HepG2 (cell line): ENCODE results near the gene PNRC1. TPM values are rescaled to one million over a fixed set of nuclear protein-coding genes. Genes with fewer than 3 reads are reported as not detected.

Experiments
- FOXC1 ChIP-seq: sonication (generic); formaldehyde crosslinking; IDR thresholded peaks from 2 replicates; pipeline ENCODE4 v1.8.0; 2022; ENCODE audit warnings: mild to moderate bottlenecking, missing genetic modification reagents, borderline replicate concordance
- FOXJ3 ChIP-seq: sonication (generic); formaldehyde crosslinking; IDR thresholded peaks from 2 replicates; pipeline ENCODE4 v1.4.0; 2020; ENCODE audit warnings: missing genetic modification reagents, mild to moderate bottlenecking, borderline replicate concordance
- KLF13 ChIP-seq: sonication (generic); formaldehyde crosslinking; IDR thresholded peaks from 2 replicates; pipeline ENCODE4 v1.4.0; 2020; ENCODE audit warnings: mild to moderate bottlenecking, missing genetic modification reagents
- NR2F2 ChIP-seq: IDR thresholded peaks from 2 replicates; pipeline ENCODE4 v1.6.1; 2012; ENCODE audit warnings: low read depth, inconsistent platforms, borderline replicate concordance
- PHB2 ChIP-seq: fragments of 450-650 bp; IDR thresholded peaks from 2 replicates; pipeline ENCODE4 v1.6.1; 2018; ENCODE audit not compliant: partially characterized antibody
- POLR2A ChIP-seq, 2 experiments: IDR thresholded peaks; 2 replicates each; pipeline ENCODE4 v1.6.1; 2011; ENCODE audit warnings: low read depth in 2 of 2, low read length in 2 of 2, mild to moderate bottlenecking in 1 of 2, moderate library complexity in 1 of 2; ENCODE audit not compliant: insufficient read depth in 1 of 2
- WIZ ChIP-seq: sonication (generic); formaldehyde crosslinking; IDR thresholded peaks from 2 replicates; pipeline ENCODE4 v1.5.1; 2020; ENCODE audit warnings: mild to moderate bottlenecking, missing genetic modification reagents
- ZMAT3 ChIP-seq: sonication (generic); formaldehyde crosslinking; conservative IDR thresholded peaks from 2 replicates; pipeline ENCODE4 v1.7.0; 2021; ENCODE audit warnings: missing genetic modification reagents
- ZNF672 ChIP-seq: sonication (generic); formaldehyde crosslinking; IDR thresholded peaks from 2 replicates; pipeline ENCODE4 v1.8.1; 2022; ENCODE audit warnings: missing genetic modification reagents
- ZNF891 ChIP-seq: sonication (generic); formaldehyde crosslinking; IDR thresholded peaks from 2 replicates; pipeline ENCODE4 v1.5.0; 2020; ENCODE audit warnings: mild to moderate bottlenecking, missing genetic modification reagents
- polyA plus RNA-seq, 8 experiments: library from polyadenylated mRNA; depleted of rRNA in 3 of 8; stranded (reverse) in 7 of 8; unstranded in 1 of 8; fragments of >200 nt; fragmentation: Illumina TruSeq in 4 of 8; extraction: Trizol in 4 of 8; gene quantifications; 2 replicates each; pipeline versions ENCODE4 v1.2.1 to v1.2.3, GENCODE V29; 2011 to 2016; ENCODE audit warnings: low read depth in 4 of 8, missing spikeins in 1 of 8, mixed read lengths in 1 of 8; ENCODE audit not compliant: insufficient read depth in 1 of 8
- total RNA-seq, 5 experiments: library from RNA; depleted of rRNA; stranded (reverse); fragments of >200 nt; fragmentation: Illumina TruSeq; extraction: Trizol; gene quantifications; 2 replicates each; pipeline ENCODE4 v1.2.3, GENCODE V29; 2016; ENCODE audit warnings: low read depth in 1 of 5
- TF ChIP-seq, protein P1 (sequence below): sonication (generic); formaldehyde crosslinking; IDR thresholded peaks from 2 replicates; pipeline ENCODE4 v1.8.0; 2022; ENCODE audit warnings: mild to moderate bottlenecking, missing genetic modification reagents, moderate library complexity
- TF ChIP-seq, protein P2 (sequence below): sonication (generic); formaldehyde crosslinking; IDR thresholded peaks from 2 replicates; pipeline ENCODE4 v1.5.0; 2020; ENCODE audit warnings: mild to moderate bottlenecking, missing genetic modification reagents
- TF ChIP-seq, protein P3 (sequence below): sonication (generic); formaldehyde crosslinking; IDR thresholded peaks from 2 replicates; pipeline ENCODE4 v1.4.0; 2020; ENCODE audit warnings: mild to moderate bottlenecking, missing genetic modification reagents
- TF ChIP-seq, protein P4 (sequence below): IDR thresholded peaks from 2 replicates; pipeline ENCODE4 v1.6.1; 2016; ENCODE audit warnings: control low read depth

Gene PNRC1
- total and polyA plus RNA-seq, 2 of the 13 experiments (the other 11 are each of a cell fraction or from before 2014, with no cell fraction given) = 17.6 to 36.0 TPM

DNA sequence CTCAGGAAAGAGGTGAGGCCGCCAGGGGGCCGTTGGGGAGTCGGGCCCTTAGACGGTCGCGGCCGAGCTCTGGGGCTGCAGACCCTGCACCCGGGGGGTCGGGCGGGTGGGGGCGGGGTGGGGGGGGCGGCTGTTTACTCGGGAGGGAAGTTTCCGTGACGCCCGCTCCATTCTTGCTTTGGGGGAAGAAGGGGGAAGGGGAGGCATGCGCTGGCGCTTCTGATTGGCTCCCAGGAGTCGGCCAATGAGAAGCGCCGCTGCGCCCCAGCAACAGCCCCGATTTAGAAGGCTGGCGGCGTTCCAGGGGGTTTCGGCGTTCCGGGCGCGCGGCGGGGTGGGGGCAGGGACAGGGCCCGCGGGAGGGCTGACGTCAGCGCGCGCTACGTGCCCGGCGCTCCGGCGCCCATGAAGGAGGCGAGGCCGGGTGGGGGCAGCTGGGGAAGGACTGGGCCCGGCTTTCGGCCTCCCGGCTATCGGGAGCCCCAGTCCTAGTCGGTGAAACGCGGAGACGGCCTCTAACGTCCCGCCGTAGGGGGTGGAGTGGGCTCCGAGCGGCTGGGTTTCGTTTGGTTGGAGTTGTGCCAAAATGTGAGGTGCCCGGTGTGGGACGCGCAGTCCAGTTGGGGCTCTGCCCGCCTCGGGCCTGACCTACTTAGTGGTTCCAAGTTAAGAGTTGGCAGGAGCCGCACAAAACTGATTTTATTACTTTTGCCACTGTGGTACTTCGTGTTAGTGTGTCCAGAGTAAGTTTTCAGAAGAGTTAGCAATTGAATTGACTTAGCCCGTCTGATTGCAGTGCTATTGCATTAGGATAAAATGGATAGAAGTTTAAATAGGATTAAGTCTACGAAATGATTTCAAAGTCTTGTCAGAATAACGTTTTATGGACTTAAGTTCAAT, 1.1 kb downstream of the PNRC1 start (continued):
- TF ChIP-seq KLF13 (CRISPR knock-in tag) (no peak), ZMAT3 (CRISPR knock-in tag) (peak; percentile 71; the same call in 1 of the 2 replicates), FOXC1 (CRISPR knock-in tag) (peak; percentile 71), WIZ (CRISPR knock-in tag) (no peak), ZNF672 (CRISPR knock-in tag) (no peak; the same call in 1 of the 2 replicates), POLR2A (IDR thresholded peaks at IDR 0.05; ENCODE audit: insufficient read depth in 1 of 2, low read depth in 2 of 2, low read length in 2 of 2) (peak; percentile 77 to 84), ZNF891 (CRISPR knock-in tag) (peak; percentile 52; the same call in 1 of the 2 replicates), FOXJ3 (CRISPR knock-in tag) (no peak), NR2F2 (no peak), PHB2 (no peak)
- TF ChIP-seq, protein P1, sequence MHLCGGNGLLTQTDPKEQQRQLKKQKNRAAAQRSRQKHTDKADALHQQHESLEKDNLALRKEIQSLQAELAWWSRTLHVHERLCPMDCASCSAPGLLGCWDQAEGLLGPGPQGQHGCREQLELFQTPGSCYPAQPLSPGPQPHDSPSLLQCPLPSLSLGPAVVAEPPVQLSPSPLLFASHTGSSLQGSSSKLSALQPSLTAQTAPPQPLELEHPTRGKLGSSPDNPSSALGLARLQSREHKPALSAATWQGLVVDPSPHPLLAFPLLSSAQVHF (CRISPR knock-in tag) = no peak; the same call in 1 of the 2 replicates
- TF ChIP-seq, protein P2, sequence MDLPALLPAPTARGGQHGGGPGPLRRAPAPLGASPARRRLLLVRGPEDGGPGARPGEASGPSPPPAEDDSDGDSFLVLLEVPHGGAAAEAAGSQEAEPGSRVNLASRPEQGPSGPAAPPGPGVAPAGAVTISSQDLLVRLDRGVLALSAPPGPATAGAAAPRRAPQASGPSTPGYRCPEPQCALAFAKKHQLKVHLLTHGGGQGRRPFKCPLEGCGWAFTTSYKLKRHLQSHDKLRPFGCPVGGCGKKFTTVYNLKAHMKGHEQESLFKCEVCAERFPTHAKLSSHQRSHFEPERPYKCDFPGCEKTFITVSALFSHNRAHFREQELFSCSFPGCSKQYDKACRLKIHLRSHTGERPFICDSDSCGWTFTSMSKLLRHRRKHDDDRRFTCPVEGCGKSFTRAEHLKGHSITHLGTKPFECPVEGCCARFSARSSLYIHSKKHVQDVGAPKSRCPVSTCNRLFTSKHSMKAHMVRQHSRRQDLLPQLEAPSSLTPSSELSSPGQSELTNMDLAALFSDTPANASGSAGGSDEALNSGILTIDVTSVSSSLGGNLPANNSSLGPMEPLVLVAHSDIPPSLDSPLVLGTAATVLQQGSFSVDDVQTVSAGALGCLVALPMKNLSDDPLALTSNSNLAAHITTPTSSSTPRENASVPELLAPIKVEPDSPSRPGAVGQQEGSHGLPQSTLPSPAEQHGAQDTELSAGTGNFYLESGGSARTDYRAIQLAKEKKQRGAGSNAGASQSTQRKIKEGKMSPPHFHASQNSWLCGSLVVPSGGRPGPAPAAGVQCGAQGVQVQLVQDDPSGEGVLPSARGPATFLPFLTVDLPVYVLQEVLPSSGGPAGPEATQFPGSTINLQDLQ (CRISPR knock-in tag) = peak; percentile 75; the same call in 1 of the 2 replicates
- TF ChIP-seq, protein P3, sequence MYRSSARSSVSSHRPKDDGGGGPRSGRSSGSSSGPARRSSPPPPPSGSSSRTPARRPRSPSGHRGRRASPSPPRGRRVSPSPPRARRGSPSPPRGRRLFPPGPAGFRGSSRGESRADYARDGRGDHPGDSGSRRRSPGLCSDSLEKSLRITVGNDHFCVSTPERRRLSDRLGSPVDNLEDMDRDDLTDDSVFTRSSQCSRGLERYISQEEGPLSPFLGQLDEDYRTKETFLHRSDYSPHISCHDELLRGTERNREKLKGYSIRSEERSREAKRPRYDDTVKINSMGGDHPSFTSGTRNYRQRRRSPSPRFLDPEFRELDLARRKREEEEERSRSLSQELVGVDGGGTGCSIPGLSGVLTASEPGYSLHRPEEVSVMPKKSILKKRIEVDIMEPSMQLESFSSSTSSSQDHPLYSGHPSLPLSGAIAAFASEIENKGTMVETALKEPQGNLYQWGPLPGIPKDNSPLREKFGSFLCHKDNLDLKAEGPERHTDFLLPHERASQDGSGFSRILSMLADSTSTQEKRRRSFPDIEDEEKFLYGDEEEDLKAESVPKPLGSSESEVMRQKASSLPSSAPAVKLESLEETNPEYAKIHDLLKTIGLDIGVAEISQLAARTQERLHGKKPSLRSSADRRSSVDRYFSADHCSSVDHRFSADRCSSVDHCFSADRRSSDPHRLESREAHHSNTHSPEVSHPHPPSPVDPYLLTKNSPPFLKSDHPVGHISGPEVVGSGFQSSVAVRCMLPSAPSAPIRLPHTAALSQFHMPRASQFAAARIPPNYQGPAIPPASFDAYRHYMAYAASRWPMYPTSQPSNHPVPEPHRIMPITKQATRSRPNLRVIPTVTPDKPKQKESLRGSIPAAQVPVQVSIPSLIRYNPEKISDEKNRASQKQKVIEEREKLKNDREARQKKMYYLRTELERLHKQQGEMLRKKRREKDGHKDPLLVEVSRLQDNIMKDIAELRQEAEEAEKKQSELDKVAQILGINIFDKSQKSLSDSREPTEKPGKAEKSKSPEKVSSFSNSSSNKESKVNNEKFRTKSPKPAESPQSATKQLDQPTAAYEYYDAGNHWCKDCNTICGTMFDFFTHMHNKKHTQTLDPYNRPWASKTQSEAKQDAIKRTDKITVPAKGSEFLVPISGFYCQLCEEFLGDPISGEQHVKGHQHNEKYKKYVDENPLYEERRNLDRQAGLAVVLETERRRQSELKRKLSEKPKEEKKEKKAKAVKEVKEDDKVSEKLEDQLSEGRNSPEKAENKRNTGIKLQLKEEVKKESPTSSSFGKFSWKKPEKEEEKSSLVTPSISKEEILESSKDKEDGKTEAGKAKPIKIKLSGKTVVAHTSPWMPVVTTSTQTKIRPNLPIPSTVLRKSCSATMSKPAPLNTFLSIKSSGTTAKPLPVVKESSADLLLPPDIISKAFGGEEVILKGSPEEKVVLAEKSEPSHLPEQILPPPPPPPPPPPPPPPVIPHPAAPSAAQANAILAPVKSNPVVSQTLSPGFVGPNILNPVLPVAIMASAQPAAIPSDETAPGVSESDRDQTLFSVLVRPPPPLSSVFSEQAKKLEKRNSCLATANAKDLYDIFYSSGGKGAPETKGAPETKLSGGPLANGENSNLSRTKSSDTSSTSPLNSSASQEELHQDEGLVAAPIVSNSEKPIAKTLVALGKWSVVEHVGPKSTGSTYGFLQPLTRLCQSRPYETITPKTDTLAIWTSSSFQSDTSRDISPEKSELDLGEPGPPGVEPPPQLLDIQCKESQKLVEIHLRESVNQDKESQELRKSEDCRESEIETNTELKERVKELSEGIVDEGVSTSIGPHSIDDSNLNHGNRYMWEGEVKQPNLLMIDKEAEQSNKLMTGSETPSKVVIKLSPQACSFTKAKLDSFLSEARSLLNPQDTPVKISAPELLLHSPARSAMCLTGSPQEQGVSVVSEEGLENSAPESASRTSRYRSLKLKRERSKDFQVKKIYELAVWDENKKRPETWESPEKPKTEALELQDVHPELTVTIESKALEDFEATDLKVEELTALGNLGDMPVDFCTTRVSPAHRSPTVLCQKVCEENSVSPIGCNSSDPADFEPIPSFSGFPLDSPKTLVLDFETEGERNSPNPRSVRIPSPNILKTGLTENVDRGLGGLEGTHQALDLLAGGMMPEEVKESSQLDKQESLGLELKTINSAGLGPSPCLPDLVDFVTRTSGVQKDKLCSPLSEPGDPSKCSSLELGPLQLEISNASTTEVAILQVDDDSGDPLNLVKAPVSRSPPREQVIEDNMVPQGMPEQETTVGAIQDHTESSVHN = no peak
- TF ChIP-seq, protein P4, sequence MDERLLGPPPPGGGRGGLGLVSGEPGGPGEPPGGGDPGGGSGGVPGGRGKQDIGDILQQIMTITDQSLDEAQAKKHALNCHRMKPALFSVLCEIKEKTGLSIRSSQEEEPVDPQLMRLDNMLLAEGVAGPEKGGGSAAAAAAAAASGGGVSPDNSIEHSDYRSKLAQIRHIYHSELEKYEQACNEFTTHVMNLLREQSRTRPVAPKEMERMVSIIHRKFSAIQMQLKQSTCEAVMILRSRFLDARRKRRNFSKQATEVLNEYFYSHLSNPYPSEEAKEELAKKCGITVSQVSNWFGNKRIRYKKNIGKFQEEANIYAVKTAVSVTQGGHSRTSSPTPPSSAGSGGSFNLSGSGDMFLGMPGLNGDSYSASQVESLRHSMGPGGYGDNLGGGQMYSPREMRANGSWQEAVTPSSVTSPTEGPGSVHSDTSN (CRISPR knock-in tag) = no peak
